OCI-M2 (cell line): Measurements from ENCODE around the gene TBCD.
"Not testable (repeated sequence)": the region's sequence is repeated elsewhere in the genome, so short reads cannot be mapped to it uniquely, and the experiment has no call there.

Experiments
- DNase-seq: peaks from one replicate; lab custom pipeline; 2025; ENCODE audit not compliant: unreplicated experiment; lab: John Stamatoyannopoulos, UW

The TBCD gene

GRCh38 chr17:82729479-82730260 lies 22.2 kb upstream of the TBCD start:
- DNase-seq, result no peak

- DNase-seq, result no peak
These were observed 19.6 kb upstream of the TBCD start for GRCh38 chr17:82732118-82732743.

GRCh38 chr17:82734987-82735866 lies 16.6 kb upstream of the TBCD start, which contains the start of gene FN3K:
TSS of gene FN3K (plus strand) at chr17:82735615. CDS start at chr17:82735637, 22 bp downstream.
- DNase-seq, result no peak

GRCh38 chr17:82736511-82737185 lies 15.2 kb upstream of the TBCD start:
- DNase-seq, result no peak

GRCh38 chr17:82737967-82738877 lies 13.6 kb upstream of the TBCD start:
- peak; percentile 40 for DNase-seq

DNA sequence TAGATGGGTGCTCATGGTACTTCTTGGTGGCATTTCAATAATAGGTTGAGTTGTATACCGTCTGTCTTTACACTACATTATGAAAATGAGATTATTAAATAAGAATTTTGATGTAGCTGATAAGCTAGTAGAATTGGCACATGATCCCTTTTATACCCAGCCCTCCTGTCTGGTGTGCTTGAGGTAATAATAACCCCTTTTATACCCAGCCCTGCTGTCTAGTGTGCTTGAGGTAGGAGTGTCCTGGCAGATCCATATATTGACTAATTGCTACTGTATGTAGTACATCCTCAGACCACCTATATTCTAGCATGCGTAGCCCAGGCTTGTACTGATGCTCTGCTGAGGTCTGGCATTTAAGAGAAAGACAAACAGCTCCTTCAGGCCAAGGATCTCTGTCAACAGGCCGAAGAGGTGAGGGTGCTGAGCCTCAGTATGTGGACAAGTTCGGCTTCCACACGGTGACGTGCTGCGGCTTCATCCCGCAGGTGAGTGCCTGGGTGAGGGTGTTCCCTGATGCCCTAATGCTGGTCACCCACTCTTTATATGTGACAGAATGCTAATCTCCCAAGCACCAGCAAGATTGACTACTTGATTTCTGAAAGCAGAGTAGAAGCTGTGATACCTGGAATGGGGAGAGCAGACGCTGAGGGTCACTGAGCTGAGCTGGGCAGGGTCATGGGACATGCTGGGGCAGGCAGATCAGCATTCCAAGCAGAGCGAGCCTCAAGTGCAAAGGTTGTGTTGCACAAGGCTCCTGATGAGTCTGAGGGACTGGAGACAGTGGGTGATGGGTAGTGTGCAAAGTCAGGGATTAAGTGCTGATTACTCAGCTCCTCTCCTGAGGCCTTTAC lies 10.7 kb upstream of the TBCD start:
- no peak for DNase-seq

DNA sequence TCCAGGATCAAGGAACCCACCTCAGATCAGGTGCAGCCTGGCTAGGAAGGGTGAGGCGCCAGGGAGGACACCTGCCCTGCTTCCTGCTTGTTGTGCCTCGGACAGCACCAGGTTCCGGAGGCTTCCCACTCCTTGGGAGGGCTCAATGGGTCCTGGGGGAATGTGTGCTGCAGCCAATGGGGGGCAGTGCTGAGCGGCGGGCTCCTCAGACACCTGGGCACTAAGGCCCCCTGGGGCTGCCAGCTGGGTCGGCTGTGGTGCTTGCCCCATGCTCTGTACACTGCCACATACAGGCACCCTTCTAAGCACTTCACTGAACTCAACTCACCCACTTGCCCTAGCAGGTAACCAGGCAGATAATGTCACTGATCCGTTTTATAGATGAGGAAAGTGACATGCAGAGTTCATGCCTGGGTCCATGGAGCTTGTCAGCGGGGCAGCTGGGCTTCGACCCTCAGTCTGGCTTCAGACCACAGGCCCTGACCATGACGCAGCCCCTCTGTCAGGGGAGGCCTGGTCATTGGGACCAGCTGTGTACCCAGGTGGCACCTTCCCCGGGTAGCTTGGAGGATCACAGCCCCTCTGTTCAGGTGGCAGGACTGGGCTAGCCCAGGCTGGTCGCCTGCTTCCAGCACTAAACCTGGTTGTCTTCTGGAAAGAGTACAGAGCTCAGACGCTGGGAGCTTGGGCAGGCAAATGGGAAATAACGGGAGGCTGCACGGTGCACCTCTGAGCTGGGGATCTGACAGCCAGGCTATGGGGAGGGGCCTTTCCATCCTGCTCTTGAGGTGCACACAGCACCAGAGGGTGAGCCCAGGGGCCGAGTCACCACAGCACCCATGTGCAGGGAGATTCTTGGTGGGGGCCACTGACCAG lies 8.3 kb upstream of the TBCD start:
- no peak for DNase-seq

DNA sequence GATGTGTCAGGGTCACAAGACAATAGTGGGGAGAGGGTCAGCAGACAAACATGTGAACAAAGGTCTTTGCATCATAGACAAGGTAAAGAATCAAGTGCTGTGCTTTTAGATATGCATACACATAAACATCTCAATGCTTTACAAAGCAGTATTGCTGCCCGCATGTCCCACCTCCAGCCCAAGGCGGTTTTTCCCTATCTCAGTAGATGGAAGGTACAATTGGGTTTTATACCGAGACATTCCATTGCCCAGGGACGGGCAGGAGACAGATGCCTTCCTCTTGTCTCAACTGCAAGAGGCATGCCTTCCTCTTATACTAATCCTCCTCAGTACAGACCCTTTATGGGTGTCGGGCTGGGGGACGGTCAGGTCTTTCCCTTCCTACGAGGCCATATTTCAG lies 7.1 kb upstream of the TBCD start:
- not testable (repeated sequence) for DNase-seq

DNA sequence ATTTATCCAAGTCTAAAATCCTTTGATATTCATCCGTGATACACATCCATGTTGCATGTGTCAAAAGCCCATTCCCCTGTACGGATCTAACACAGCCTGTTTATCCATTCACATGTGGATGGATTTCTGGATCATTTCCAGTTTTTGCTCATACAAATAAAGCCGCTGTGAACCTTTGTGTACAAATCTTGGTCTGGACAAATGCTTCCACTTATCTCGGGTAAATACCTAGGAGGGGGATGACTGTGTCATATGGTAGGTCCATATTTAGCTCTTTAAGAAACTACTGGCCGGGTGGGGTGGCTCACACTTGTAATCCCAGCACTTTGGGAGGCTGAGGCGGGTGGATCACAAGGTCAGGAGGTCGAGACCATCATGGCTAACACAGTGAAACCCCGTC lies 6.3 kb upstream of the TBCD start:
- no peak for DNase-seq

- DNase-seq, result no peak
These were observed 3.1 kb upstream of the TBCD start for GRCh38 chr17:82748756-82749155.

DNA sequence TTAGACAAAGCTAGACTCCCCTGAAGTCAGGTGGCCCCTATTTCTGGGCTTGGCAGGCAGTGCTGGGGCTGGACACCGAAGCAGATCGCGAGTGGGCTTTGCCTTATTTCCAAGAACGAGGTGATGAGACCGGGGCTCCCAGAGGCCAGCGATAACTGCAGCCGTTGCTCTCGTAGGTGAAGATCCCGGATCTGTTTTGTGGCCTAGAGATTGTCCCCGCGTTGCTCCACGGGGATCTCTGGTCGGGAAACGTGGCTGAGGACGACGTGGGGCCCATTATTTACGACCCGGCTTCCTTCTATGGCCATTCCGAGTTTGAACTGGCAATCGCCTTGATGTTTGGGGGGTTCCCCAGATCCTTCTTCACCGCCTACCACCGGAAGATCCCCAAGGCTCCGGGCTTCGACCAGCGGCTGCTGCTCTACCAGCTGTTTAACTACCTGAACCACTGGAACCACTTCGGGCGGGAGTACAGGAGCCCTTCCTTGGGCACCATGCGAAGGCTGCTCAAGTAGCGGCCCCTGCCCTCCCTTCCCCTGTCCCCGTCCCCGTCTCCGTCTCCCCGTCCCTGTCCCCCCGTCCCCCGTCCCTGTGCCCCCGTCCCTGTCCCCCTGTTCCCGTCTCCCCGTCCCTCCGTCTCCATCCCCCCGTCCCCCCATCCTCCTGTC lies 1.5 kb upstream of the TBCD start:
- no peak for DNase-seq

GRCh38 chr17:82751171-82751570 lies 694 bp upstream of the TBCD start:
- DNase-seq, result no peak

GRCh38 chr17:82752371-82753200 lies 721 bp downstream of the TBCD start:
- no peak for DNase-seq

GRCh38 chr17:82753201-82753464 lies 1.3 kb downstream of the TBCD start:
- DNase-seq, result no peak

DNA sequence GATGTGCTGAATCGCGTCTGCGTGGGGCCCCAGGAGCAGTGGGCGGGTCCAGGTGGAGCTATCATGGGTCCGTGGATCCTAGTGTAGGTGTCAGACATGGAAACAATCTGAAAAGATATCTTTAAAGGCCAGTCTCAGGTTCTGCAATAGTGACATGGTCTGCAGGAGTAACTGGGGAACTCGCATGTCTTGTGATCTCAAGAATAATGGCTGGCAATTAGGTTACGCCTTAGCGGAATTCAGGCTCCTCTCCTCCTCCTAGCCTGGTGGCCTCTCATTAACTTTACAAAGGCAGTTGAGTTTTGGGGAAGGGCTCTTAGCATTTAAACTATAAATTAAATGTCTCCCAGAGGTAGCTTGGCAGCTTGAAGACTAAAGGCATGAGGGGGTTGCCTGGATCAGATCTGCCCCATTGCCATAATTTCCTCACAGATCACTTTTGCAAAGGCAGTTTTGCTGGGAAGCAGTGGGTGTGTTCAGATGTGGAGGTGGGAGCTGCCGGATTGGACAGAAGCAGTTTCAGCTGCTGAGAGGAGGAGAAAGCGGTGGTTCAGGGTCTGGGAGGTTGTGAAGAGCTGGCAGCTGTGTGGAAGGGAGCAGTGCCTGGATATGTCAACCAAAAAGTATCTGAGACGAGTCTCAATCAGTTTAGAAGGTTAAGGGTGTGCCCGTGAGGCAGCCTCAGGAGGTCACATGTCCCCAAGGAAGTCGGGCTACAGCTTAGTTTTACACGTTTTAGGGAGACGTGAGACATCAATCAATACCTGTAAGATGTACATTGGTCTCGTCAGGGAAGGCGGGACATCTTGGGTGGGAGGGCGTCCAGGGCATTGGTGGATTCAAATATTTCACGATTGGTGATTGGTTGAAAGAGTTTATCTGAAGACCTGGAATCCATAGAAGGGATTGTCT lies 2.7 kb downstream of the TBCD start:
- no peak for DNase-seq

GRCh38 chr17:82756166-82756565 lies 4.3 kb downstream of the TBCD start:
- no peak for DNase-seq
